HepG2 (cell line): ENCODE results near the gene MLH1. TPM values are rescaled to one million over a fixed set of nuclear protein-coding genes. Genes with fewer than 3 reads are reported as not detected.
A peak's percentile ranks its signal among the peaks of the same experiment; 100 is the strongest.
"Not testable (repeated sequence)": the region's sequence is repeated elsewhere in the genome, so short reads cannot be mapped to it uniquely, and the experiment has no call there.

ENCODE experiments used
- ATAC-seq: fragments of 200-7000 bp; cut with Tn5 transposase; 3 replicates; pipeline ENCODE4 v1.9.1; 2020; ENCODE audit warnings: mild to moderate bottlenecking, moderate library complexity
- BruUV-seq: library from RNA; stranded (reverse); fragments of 400-500 nt; replicated peaks from 2 replicates; lab custom pipeline; 2021; lab: Mats Ljungman, UMichigan
- CTCF ChIA-PET: fragments of 300-600 bp; formaldehyde crosslinking; extraction: SDS; loops from one replicate; lab custom pipeline; 2021; ENCODE audit warnings: low total read pairs, inconsistent platforms, low intra/inter-chr PET ratio; lab: Yijun Ruan, JAX
- POLR2A ChIA-PET: fragments of 350-600 bp; sonication (Branson Sonifier 250); formaldehyde crosslinking; loops from one replicate; lab custom pipeline; 2020; ENCODE audit warnings: antibody characterized with exemption, inconsistent platforms; lab: Yijun Ruan, JAX
- DNase-seq: peaks from one replicate; pipeline ENCODE4 v3.0.0-alpha.2; 2015; ENCODE audit warnings: low spot score
- FAIRE-seq: peaks from 3 replicates; lab custom pipeline; 2011; peaks lifted over from hg19 to GRCh38; lab: Jason Lieb, UNC
- H2AFZ ChIP-seq: one replicate; pipeline ENCODE4 v1.6.1; 2011; ENCODE audit warnings: low read length, inconsistent platforms
- H3K27ac ChIP-seq: fragments of 300-600 bp; 3 replicates; pipeline ENCODE4 v1.8.0; 2011; ENCODE audit warnings: mixed run types, mild to moderate bottlenecking, mixed read lengths, low read length, inconsistent platforms; ENCODE audit not compliant: insufficient read depth; ENCODE audit errors: extremely low read length
- H3K27me3 ChIP-seq, 2 experiments: fragments of 200-600 bp in 1 of 2; 2 replicates in 1 of 2; 3 replicates in 1 of 2; pipeline versions ENCODE4 v1.6.0 to v1.8.0; 2011; ENCODE audit warnings: low read length in 2 of 2, mild to moderate bottlenecking in 2 of 2, moderate library complexity in 2 of 2, inconsistent platforms in 1 of 2; ENCODE audit not compliant: insufficient read depth in 2 of 2, control insufficient read depth in 1 of 2
- H3K36me3 ChIP-seq, 2 experiments: fragments of 200-600 bp in 1 of 2; replicated peaks in 1 of 2; 2 replicates in 1 of 2; 3 replicates in 1 of 2; pipeline versions ENCODE4 v1.5.1 to v1.8.0; 2011; ENCODE audit warnings: low read length in 2 of 2, inconsistent platforms in 1 of 2; ENCODE audit not compliant: insufficient read depth in 2 of 2, control insufficient read depth in 1 of 2
- H3K4me1 ChIP-seq: 2 replicates; pipeline ENCODE4 v1.5.1; 2012; ENCODE audit warnings: low read length, inconsistent platforms; ENCODE audit not compliant: insufficient read depth
- H3K4me2 ChIP-seq: 2 replicates; pipeline ENCODE4 v1.6.0; 2011; ENCODE audit warnings: low read depth, low read length, inconsistent platforms
- H3K4me3 ChIP-seq, 3 experiments: fragments of 200-600 bp in 1 of 3; sonication (generic), shearing (Covaris generic) in 1 of 3; replicated peaks in 1 of 3; 2 replicates each; pipeline ENCODE4 v1.5.1; 2011 to 2016; ENCODE audit warnings: low read length in 3 of 3, inconsistent platforms in 2 of 3, low read depth in 2 of 3, mild to moderate bottlenecking in 2 of 3, control low read depth in 1 of 3, mixed read lengths in 1 of 3; ENCODE audit not compliant: insufficient read depth in 1 of 3
- H3K79me2 ChIP-seq: one replicate; pipeline ENCODE4 v1.6.1; 2011; ENCODE audit warnings: low read length, inconsistent platforms; ENCODE audit not compliant: insufficient read depth
- H3K9ac ChIP-seq: 2 replicates; pipeline ENCODE4 v1.6.0; 2011; ENCODE audit warnings: mild to moderate bottlenecking, low read depth, low read length, inconsistent platforms; ENCODE audit not compliant: insufficient read depth
- H3K9me3 ChIP-seq: 2 replicates; pipeline ENCODE4 v1.5.1; 2012; ENCODE audit warnings: mild to moderate bottlenecking, low read length
- H4K20me1 ChIP-seq: 2 replicates; pipeline ENCODE4 v1.6.0; 2011; ENCODE audit warnings: inconsistent platforms, mild to moderate bottlenecking, low read length, moderate library complexity; ENCODE audit not compliant: insufficient read depth
- ARID5B ChIP-seq: IDR thresholded peaks from 2 replicates; pipeline ENCODE4 v1.4.0; 2020; ENCODE audit warnings: mild to moderate bottlenecking, missing genetic modification reagents
- GPN1 ChIP-seq: sonication (generic); formaldehyde crosslinking; IDR thresholded peaks from 2 replicates; pipeline ENCODE4 v1.5.1; 2020; ENCODE audit warnings: missing genetic modification reagents, borderline replicate concordance
- KLF12 ChIP-seq: sonication (generic); formaldehyde crosslinking; IDR thresholded peaks from 2 replicates; pipeline ENCODE4 v1.4.0; 2020; ENCODE audit warnings: missing genetic modification reagents, borderline replicate concordance
- MAFK ChIP-seq, 2 experiments: IDR thresholded peaks in 1 of 2; conservative IDR thresholded peaks in 1 of 2; 2 replicates each; pipeline ENCODE4 v1.6.1; 2011; ENCODE audit warnings: improper control_type of control experiment in 2 of 2, low read length in 2 of 2
- NFKB2 ChIP-seq: sonication (generic); formaldehyde crosslinking; IDR thresholded peaks from 2 replicates; pipeline ENCODE4 v1.4.0; 2020; ENCODE audit warnings: missing genetic modification reagents, borderline replicate concordance
- REST ChIP-seq, 2 experiments: IDR thresholded peaks; 2 replicates each; pipeline ENCODE4 v1.6.1; 2011 to 2012; ENCODE audit warnings: low read length in 2 of 2, borderline replicate concordance in 1 of 2, low read depth in 1 of 2, mild to moderate bottlenecking in 1 of 2, moderate library complexity in 1 of 2
- ZFP1 ChIP-seq: IDR thresholded peaks from 2 replicates; pipeline ENCODE4 v1.6.1; 2016
- ZFP36 ChIP-seq: fragments of 150-350 bp; IDR thresholded peaks from 2 replicates; pipeline ENCODE4 v1.6.1; 2018; ENCODE audit warnings: borderline replicate concordance, low read length, low read depth; ENCODE audit not compliant: partially characterized antibody
- ZNF572 ChIP-seq: sonication (generic); formaldehyde crosslinking; IDR thresholded peaks from 2 replicates; pipeline ENCODE4 v1.5.1; 2020; ENCODE audit warnings: mild to moderate bottlenecking, missing genetic modification reagents
- WGBS: methylation state at CpG from one replicate; pipeline ENCODE4 v1.1.6; 2017; ENCODE audit warnings: low lambda C conversion rate; 5-methylcytosine and 5-hydroxymethylcytosine counted together
- in situ Hi-C: cut with HindIII; loops from 2 replicates; pipeline ENCODE4 v1.10.0; 2017; ENCODE audit warnings: low pct_unique_long_range_greater_than_20kb; ENCODE audit not compliant: extremely low pct_ligation_motif_present
- intact Hi-C: fragments of 100-400 bp; cut with micrococcal nuclease; formaldehyde crosslinking; loops from one replicate; pipeline ENCODE4 v1.10.0; 2022; ENCODE audit not compliant: unreplicated experiment
- polyA plus RNA-seq, 8 experiments: library from polyadenylated mRNA; depleted of rRNA in 3 of 8; stranded (reverse) in 7 of 8; unstranded in 1 of 8; fragments of >200 nt; fragmentation: Illumina TruSeq in 4 of 8; extraction: Trizol in 4 of 8; gene quantifications; 2 replicates each; pipeline versions ENCODE4 v1.2.1 to v1.2.3, GENCODE V29; 2011 to 2016; ENCODE audit warnings: low read depth in 4 of 8, missing spikeins in 1 of 8, mixed read lengths in 1 of 8; ENCODE audit not compliant: insufficient read depth in 1 of 8
- total RNA-seq, 5 experiments: library from RNA; depleted of rRNA; stranded (reverse); fragments of >200 nt; fragmentation: Illumina TruSeq; extraction: Trizol; gene quantifications; 2 replicates each; pipeline ENCODE4 v1.2.3, GENCODE V29; 2016; ENCODE audit warnings: low read depth in 1 of 5

MLH1 gene
- total and polyA plus RNA-seq, 2 of the 13 experiments (the other 11 are each of a cell fraction or from before 2014, with no cell fraction given) = 29.5 to 70.8 TPM

- ATAC-seq, H3K27ac ChIP-seq, H3K27me3 ChIP-seq, FAIRE-seq, H3K4me2 ChIP-seq, POLR2A ChIA-PET, H3K79me2 ChIP-seq, in situ Hi-C loops, BruUV-seq, DNase-seq, H3K9ac ChIP-seq, H4K20me1 ChIP-seq, H3K4me3 ChIP-seq, H3K36me3 ChIP-seq, CTCF ChIA-PET, intact Hi-C loops, H2AFZ ChIP-seq, H3K4me1 ChIP-seq: not testable (repeated sequence)
- 36% methylated on average over 5 of the region's 5 CpGs for WGBS
- TF ChIP-seq ZFP1 (CRISPR knock-in tag) (peak; percentile 99), MAFK (conservative IDR thresholded peaks at IDR 0.05 in 1 of 2, IDR thresholded peaks at IDR 0.05 in 1 of 2; ENCODE audit: low read length in 2 of 2) (0 out of 4 replicates have a peak, but pooled peaks of 1 of the 2 experiments have one; percentile 1)
- H3K9me3 ChIP-seq = peaks cover 17% of the 10 kb centered on the region
Measured at GRCh38 chr3:36947814-36948213, 45.5 kb upstream of the MLH1 start.

GRCh38 chr3:36954452-36955134 is 38.7 kb upstream of the MLH1 start:
- intact Hi-C loops (no loop called here), in situ Hi-C loops (loop anchor here (5.0 to 25.0 kb wide), 2 partner anchors 52 to 217 kb away; no protein-coding TSS in a partner anchor)
- Histone ChIP-seq H3K9ac (no peak overlapping the region), H3K4me3 (no peak overlapping the region), H3K79me2 (no peaks in the 10 kb centered on the region), H3K27me3 (no peaks in the 10 kb centered on the region; a peak in 1 of 5 replicates), H3K4me2 (no peak overlapping the region), H3K9me3 (no peaks in the 10 kb centered on the region), H3K36me3 (no peaks in the 10 kb centered on the region), H3K27ac (no peak overlapping the region), H2AFZ (no peak overlapping the region), H3K4me1 (peaks cover 10% of the 10 kb centered on the region; the same call in 1 of the 2 replicates), H4K20me1 (no peaks in the 10 kb centered on the region)
- BruUV-seq = no TSS peak
- DNase-seq (no peak), FAIRE-seq (no peak), ATAC-seq (no peak)
- CTCF ChIA-PET = no interaction called here
- POLR2A ChIA-PET = no interaction called here
- TF ChIP-seq ZNF572 (CRISPR knock-in tag) (no peak), ZFP36 (no peak), NFKB2 (no peak), KLF12 (CRISPR knock-in tag) (no peak), ARID5B (no peak), REST (IDR thresholded peaks at IDR 0.05; ENCODE audit: borderline replicate concordance in 1 of 2, low read depth in 1 of 2, low read length in 2 of 2) (no peak), GPN1 (CRISPR knock-in tag) (no peak)
